GM20000 (cell line): ENCODE results near the gene TMEM170B.
A peak's percentile ranks its signal among the peaks of the same experiment; 100 is the strongest.

Experiments used
- DNase-seq: peaks from one replicate; pipeline ENCODE4 v3.0.0; 2012; ENCODE audit warnings: low spot score
- TF ChIP-seq, protein P1 (sequence below): IDR thresholded peaks from 2 replicates; pipeline ENCODE4 v1.5.1; 2012; ENCODE audit warnings: mild to moderate bottlenecking, control low read depth; ENCODE audit errors: extremely low read depth, missing control alignments

TMEM170B gene

DNA sequence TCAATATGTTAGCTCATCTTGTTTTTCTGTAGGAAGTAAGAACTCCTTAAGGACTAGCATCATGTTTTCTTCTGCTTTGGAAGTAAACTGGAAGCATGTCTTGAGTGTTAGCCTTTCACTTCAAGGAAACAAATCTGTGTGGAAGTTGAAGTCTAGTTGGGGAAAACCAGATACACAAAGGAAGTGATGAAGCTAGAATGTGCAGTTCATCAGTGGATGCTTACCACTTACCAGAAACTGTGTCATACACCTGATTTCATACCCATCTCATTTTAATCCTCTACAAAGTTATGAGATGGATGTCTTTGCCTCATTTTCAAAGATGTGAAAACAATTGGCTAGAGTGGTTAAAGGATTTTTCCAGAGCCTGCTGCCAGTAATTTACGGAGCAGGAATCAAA lies 75.8 kb downstream of the TMEM170B start:
- DNase-seq, result no peak
- TF ChIP-seq, protein P1, sequence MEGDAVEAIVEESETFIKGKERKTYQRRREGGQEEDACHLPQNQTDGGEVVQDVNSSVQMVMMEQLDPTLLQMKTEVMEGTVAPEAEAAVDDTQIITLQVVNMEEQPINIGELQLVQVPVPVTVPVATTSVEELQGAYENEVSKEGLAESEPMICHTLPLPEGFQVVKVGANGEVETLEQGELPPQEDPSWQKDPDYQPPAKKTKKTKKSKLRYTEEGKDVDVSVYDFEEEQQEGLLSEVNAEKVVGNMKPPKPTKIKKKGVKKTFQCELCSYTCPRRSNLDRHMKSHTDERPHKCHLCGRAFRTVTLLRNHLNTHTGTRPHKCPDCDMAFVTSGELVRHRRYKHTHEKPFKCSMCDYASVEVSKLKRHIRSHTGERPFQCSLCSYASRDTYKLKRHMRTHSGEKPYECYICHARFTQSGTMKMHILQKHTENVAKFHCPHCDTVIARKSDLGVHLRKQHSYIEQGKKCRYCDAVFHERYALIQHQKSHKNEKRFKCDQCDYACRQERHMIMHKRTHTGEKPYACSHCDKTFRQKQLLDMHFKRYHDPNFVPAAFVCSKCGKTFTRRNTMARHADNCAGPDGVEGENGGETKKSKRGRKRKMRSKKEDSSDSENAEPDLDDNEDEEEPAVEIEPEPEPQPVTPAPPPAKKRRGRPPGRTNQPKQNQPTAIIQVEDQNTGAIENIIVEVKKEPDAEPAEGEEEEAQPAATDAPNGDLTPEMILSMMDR, result no peak

DNA sequence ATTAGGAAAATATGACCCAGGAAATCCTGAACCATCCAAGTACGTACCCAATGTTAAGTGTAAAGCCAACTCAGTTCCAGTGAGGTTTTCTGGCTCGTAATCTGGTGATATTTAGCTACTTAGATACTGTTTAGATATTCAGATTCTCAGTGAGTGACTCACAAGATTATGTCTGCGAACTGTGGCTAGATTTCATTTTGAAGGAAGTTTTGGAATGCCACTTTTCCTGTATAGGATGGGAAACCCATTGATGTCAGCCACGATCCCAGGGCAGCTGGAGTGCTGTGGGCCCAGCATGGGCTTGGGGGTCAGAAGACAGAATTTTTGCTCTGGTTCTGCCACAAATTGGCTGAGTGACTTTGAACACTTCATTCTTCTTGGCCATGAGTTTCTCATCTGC lies 76.3 kb downstream of the TMEM170B start:
- no peak for DNase-seq
- TF ChIP-seq, protein P1, result no peak

DNA sequence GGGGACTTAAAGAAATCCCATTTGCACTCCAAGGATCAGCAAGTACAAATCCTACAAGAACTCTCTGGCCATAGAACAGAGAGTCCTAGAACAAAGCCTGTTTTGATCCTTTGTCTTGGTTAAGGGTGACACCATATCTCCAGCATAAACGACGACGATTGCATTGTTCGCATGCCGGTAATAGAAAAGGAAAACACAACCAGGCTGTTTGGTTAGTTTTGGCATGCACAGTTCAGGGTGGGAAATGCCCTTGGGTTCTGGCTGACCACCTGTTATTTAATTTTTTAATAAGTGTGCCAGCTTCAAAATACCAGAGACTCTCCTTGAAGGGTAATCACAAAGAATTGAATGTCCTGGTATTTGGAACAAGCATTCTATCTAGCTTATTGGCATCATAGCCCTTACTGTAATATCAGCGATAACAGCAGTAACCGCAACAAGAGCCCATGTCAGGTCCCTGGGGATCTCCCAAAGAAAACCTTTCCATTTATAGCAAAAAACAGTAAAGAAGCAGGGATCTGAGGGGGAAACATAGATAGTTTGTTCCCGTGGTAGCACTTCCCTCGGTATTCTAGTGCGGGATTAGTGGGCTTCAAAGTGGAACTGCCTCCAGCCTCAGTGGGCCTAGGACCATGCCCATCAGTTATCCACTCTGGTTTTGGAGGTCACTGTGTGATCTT lies 77.1 kb downstream of the TMEM170B start:
- DNase-seq, result no peak
- TF ChIP-seq, protein P1, result no peak

DNA sequence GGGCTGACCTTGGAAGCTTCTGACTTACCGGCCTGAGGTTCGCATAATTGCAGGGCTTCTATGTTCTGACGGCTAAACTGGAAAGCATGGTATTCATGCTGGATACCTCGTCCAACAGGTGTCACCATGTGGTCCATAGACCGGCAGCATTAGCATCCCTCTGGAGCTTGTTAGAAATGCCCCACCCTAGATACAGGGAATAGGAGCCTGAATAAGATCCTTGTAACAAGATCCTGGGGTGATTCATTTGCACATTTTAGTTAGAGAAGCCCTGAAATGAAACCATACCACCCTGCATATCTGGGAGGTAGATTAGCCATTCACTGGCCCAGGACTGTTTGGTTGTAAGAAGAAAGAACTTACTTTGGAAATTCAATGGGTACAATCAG lies 77.7 kb downstream of the TMEM170B start:
- no peak for DNase-seq
- TF ChIP-seq, protein P1, result no peak

DNA sequence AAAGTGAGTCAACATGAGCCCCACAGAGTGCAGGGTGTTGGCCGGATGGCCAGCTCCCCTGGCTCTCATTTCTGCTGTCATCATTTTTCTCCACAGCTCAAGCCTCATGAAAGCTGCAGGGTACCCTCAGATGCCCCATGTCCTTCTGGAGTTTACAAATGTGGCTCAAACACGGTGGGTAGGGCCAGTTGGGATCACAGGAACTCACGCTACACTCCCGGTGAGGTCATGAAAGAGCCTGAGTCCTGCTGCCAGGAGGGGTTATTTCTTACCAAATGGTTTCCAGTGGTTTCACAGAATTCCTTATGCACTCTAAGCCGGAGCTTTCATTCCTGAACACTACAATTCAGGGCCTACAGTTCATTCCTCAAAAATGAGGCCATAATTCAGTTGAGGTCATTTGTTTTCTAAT lies 78.7 kb downstream of the TMEM170B start:
- TF ChIP-seq, protein P1, result no peak
- DNase-seq, result no peak

DNA sequence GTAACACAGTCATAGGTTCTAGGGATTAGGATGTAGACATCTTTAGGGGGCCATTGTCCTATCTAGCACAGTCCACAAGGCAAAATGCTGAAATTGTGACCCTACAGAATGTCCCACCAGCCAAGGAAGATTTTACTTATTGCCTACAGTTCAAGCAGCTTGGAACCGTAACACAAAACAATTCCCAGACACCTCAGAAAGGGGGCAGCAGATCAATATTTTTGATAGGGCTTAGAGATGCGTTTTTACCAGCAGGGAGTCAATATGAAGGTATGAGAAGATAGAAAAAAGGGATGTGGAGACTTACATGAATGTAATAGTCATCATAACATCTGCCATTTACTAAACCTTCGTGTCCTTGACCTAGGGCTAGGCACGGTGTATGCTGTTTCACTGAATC lies 81.0 kb downstream of the TMEM170B start:
- TF ChIP-seq, protein P1, result peak; percentile 27
- DNase-seq, result peak; percentile 44

DNA sequence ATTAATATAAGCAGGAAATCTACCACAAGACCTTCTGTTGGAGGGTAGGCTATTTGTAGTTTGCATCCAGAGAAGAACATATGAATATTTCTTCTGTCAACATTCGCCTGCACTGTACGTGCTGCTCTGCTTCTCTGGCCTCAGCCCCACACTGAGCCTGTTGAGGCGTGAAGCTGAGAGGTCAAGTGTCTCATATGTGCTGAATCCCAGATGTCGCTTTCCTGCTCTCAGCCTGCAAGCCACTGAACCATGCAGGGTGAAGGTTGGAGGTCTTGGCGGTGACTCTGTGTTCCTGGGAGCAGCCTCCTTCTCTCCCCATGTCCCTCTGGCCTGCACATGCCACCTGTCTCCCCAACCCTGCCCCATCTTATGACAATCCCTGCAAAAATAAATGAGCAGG lies 83.6 kb downstream of the TMEM170B start:
- DNase-seq, result no peak
- TF ChIP-seq, protein P1, result no peak
